ENCODE results near the gene CARD8.

DNA sequence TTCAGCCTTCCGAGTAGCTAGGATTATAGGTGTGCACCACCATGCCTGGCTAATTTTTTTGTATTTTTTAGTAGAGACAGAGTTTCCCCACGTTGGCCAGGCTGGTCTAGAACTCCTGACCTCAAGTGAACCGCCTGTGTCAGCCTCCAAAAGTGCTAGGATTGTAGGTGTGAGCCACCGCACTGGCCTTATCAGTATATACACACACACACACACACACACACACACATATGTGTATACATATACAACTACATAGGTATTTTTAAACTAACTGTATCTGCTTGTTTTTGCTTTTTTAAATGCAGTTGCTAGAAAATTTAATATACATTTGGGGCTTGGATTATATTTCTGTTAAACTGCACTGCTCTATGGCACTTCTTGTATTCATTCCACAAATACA, 3.1 kb downstream of the CARD8 start:
- TF ChIP-seq, protein P1, sequence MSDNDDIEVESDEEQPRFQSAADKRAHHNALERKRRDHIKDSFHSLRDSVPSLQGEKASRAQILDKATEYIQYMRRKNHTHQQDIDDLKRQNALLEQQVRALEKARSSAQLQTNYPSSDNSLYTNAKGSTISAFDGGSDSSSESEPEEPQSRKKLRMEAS (CRISPR knock-in tag; IDR thresholded peaks at IDR 0.05): no peak
- no peak for TF ChIP-seq NR2C2 (CRISPR knock-in tag; IDR thresholded peaks at IDR 0.05)
- TF ChIP-seq, protein P2, sequence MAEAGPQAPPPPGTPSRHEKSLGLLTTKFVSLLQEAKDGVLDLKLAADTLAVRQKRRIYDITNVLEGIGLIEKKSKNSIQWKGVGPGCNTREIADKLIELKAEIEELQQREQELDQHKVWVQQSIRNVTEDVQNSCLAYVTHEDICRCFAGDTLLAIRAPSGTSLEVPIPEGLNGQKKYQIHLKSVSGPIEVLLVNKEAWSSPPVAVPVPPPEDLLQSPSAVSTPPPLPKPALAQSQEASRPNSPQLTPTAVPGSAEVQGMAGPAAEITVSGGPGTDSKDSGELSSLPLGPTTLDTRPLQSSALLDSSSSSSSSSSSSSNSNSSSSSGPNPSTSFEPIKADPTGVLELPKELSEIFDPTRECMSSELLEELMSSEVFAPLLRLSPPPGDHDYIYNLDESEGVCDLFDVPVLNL (CRISPR knock-in tag; IDR thresholded peaks at IDR 0.05; ENCODE audit: borderline replicate concordance, low read depth): no peak
- TF ChIP-seq GABPB1 (CRISPR knock-in tag; IDR thresholded peaks at IDR 0.05): no peak
- TF ChIP-seq ZNF512 (CRISPR knock-in tag; IDR thresholded peaks at IDR 0.05; ENCODE audit: borderline replicate concordance): no peak
- no peak for TF ChIP-seq CTCF (IDR thresholded peaks at IDR 0.05)
- TF ChIP-seq, protein P3, sequence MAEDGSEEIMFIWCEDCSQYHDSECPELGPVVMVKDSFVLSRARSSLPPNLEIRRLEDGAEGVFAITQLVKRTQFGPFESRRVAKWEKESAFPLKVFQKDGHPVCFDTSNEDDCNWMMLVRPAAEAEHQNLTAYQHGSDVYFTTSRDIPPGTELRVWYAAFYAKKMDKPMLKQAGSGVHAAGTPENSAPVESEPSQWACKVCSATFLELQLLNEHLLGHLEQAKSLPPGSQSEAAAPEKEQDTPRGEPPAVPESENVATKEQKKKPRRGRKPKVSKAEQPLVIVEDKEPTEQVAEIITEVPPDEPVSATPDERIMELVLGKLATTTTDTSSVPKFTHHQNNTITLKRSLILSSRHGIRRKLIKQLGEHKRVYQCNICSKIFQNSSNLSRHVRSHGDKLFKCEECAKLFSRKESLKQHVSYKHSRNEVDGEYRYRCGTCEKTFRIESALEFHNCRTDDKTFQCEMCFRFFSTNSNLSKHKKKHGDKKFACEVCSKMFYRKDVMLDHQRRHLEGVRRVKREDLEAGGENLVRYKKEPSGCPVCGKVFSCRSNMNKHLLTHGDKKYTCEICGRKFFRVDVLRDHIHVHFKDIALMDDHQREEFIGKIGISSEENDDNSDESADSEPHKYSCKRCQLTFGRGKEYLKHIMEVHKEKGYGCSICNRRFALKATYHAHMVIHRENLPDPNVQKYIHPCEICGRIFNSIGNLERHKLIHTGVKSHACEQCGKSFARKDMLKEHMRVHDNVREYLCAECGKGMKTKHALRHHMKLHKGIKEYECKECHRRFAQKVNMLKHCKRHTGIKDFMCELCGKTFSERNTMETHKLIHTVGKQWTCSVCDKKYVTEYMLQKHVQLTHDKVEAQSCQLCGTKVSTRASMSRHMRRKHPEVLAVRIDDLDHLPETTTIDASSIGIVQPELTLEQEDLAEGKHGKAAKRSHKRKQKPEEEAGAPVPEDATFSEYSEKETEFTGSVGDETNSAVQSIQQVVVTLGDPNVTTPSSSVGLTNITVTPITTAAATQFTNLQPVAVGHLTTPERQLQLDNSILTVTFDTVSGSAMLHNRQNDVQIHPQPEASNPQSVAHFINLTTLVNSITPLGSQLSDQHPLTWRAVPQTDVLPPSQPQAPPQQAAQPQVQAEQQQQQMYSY (CRISPR knock-in tag; IDR thresholded peaks at IDR 0.05): no peak
- TF ChIP-seq ZBTB43 (CRISPR knock-in tag; IDR thresholded peaks at IDR 0.05): no peak
